Loucy (cell line): Measurements from ENCODE around the gene INVS.
"Not testable (repeated sequence)": the region's sequence is repeated elsewhere in the genome, so short reads cannot be mapped to it uniquely, and the experiment has no call there.

Experiments
- H2AFZ ChIP-seq: fragments of 200-600 bp; sonication (generic); 2 replicates; pipeline ENCODE4 v1.6.0; 2016; ENCODE audit warnings: antibody characterized with exemption, mild to moderate bottlenecking, low read length, moderate library complexity
- H3F3A ChIP-seq: fragments of 200-600 bp; 2 replicates; pipeline ENCODE4 v1.6.0; 2016; ENCODE audit warnings: antibody characterized with exemption, low read depth, mild to moderate bottlenecking
- H3K27me3 ChIP-seq: fragments of 200-600 bp; sonication (generic); 2 replicates; pipeline ENCODE4 v1.6.1; 2014; ENCODE audit warnings: low read length, mild to moderate bottlenecking; ENCODE audit not compliant: insufficient read depth, poor library complexity, severe bottlenecking
- H3K36me3 ChIP-seq: fragments of 200-600 bp; sonication (generic); 2 replicates; pipeline ENCODE4 v1.6.1; 2016; ENCODE audit warnings: low read length; ENCODE audit not compliant: insufficient read depth
- H3K4me1 ChIP-seq: fragments of 200-600 bp; sonication (generic); 2 replicates; pipeline ENCODE4 v1.5.1; 2014; ENCODE audit warnings: low read length, mild to moderate bottlenecking; ENCODE audit not compliant: insufficient read depth, poor library complexity, severe bottlenecking
- H3K4me2 ChIP-seq: fragments of 200-600 bp; sonication (generic); 2 replicates; pipeline ENCODE4 v1.6.0; 2014; ENCODE audit warnings: antibody characterized with exemption, low read length, low read depth, mild to moderate bottlenecking; ENCODE audit not compliant: poor library complexity, severe bottlenecking
- H3K4me3 ChIP-seq: fragments of 200-600 bp; sonication (generic); 2 replicates; pipeline ENCODE4 v1.5.1; 2014; ENCODE audit warnings: low read length, mild to moderate bottlenecking, mixed read lengths; ENCODE audit not compliant: poor library complexity, severe bottlenecking
- H3K79me2 ChIP-seq: fragments of 200-600 bp; sonication (generic); 2 replicates; pipeline ENCODE4 v1.6.1; 2014; ENCODE audit warnings: low read length; ENCODE audit not compliant: insufficient read depth
- H3K9ac ChIP-seq: fragments of 200-600 bp; sonication (generic); 2 replicates; pipeline ENCODE4 v1.6.0; 2014; ENCODE audit warnings: mild to moderate bottlenecking, low read depth, low read length, moderate library complexity; ENCODE audit not compliant: poor library complexity, severe bottlenecking
- H3K9me2 ChIP-seq: fragments of 200-600 bp; sonication (generic); replicated peaks from 2 replicates; pipeline ENCODE4 v1.6.1; 2016; ENCODE audit warnings: low read depth, low read length, mixed read lengths
- H3K9me3 ChIP-seq: fragments of 200-600 bp; sonication (generic); 2 replicates; pipeline ENCODE4 v1.6.1; 2014; ENCODE audit warnings: mild to moderate bottlenecking, antibody characterized with exemption, low read length, low read depth; ENCODE audit not compliant: insufficient read depth
- H4K20me1 ChIP-seq: fragments of 200-600 bp; sonication (generic); 2 replicates; pipeline ENCODE4 v1.6.0; 2014; ENCODE audit warnings: antibody characterized with exemption, low read length, mild to moderate bottlenecking; ENCODE audit not compliant: insufficient read depth, poor library complexity, severe bottlenecking
- EZH2phosphoT487 ChIP-seq: fragments of 200-600 bp; IDR thresholded peaks from 2 replicates; pipeline ENCODE4 v1.6.1; 2018; ENCODE audit warnings: antibody characterized with exemption, mild to moderate bottlenecking, moderate library complexity, borderline replicate concordance
- TF ChIP-seq, protein P1 (sequence below): fragments of 200-600 bp; sonication (generic); conservative IDR thresholded peaks from 2 replicates; pipeline ENCODE4 v1.5.1; 2014; ENCODE audit warnings: mild to moderate bottlenecking, antibody characterized with exemption, low read length

INVS gene

DNA sequence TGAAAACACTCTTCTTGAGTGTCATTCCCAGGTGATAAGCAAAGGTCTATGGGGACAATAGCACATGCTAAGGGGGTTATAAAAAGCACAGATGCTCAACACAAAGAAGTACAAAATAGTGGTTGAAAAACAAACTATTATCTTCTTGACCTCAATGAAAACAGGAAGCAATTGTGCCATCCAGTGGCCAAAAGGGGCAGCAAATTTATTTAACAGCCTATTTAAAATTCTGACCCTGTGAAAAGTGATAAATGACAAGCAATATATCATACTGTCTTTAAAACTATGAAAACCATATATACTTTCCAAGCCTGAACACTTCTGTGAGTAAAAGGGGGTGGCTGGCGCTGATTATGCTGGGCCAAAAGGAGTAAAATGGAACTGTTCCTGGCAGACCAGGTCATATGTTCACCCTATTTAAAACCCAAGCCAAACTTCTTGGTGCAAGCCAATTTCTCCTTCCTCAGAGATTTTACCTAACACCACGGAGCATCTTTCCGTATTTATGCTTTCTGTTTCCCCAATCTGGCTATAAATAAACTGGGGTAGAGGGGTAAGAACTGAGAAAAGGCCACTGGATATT lies 224.0 kb downstream of the INVS start:
- Histone ChIP-seq H2AFZ (no peak overlapping the region), H3K27me3 (no peaks in the 10 kb centered on the region), H3K9ac (no peak overlapping the region), H3K9me2 (no peaks in the 10 kb centered on the region), H4K20me1 (no peaks in the 10 kb centered on the region), H3F3A (no peaks in the 10 kb centered on the region), H3K79me2 (no peaks in the 10 kb centered on the region), H3K4me2 (no peak overlapping the region), H3K4me1 (no peaks in the 10 kb centered on the region), H3K36me3 (peaks cover 64% of the 10 kb centered on the region), H3K4me3 (no peak overlapping the region), H3K9me3 (no peaks in the 10 kb centered on the region)
- TF ChIP-seq EZH2phosphoT487 = no peak
- TF ChIP-seq, protein P1, sequence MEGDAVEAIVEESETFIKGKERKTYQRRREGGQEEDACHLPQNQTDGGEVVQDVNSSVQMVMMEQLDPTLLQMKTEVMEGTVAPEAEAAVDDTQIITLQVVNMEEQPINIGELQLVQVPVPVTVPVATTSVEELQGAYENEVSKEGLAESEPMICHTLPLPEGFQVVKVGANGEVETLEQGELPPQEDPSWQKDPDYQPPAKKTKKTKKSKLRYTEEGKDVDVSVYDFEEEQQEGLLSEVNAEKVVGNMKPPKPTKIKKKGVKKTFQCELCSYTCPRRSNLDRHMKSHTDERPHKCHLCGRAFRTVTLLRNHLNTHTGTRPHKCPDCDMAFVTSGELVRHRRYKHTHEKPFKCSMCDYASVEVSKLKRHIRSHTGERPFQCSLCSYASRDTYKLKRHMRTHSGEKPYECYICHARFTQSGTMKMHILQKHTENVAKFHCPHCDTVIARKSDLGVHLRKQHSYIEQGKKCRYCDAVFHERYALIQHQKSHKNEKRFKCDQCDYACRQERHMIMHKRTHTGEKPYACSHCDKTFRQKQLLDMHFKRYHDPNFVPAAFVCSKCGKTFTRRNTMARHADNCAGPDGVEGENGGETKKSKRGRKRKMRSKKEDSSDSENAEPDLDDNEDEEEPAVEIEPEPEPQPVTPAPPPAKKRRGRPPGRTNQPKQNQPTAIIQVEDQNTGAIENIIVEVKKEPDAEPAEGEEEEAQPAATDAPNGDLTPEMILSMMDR = peak; percentile 78

DNA sequence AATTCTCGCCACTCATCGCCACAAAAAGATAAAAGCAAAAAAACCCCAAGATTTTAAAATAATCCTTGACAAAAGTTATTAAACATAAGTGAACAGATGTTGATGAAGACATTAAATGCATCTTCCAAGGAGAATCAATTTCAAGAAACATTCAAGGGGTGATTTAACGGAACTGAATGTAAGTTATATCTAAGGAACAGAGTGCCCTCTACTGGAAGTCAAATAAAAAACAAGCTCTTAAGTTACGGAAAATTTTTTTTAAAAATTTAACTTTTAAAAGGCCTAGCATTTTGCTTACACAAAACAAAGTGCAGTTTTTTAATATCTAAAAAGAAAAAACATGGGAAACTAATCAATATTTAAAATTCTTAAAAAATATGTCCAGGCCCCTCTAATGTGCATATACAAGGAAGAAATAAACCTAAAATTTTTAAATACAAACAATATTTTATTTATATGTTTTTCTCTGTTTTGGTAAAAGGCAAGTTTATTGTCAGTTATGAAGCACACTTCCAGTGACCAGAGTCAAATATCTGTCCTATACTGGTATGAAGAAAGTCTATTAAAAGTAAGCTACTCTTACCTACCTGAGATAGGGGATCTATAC lies 225.7 kb downstream of the INVS start:
- H3K9me3 ChIP-seq = no peaks in the 10 kb centered on the region
- H3K9me2 ChIP-seq = no peaks in the 10 kb centered on the region
- no peaks in the 10 kb centered on the region for H3K27me3 ChIP-seq
- TF ChIP-seq, protein P1 = peak; percentile 68
- TF ChIP-seq EZH2phosphoT487 = no peak
- peaks cover 67% of the 10 kb centered on the region for H3K36me3 ChIP-seq
- H2AFZ ChIP-seq = no peak overlapping the region
- H3K4me1 ChIP-seq = no peaks in the 10 kb centered on the region
- no peaks in the 10 kb centered on the region for H3K79me2 ChIP-seq
- no peaks in the 10 kb centered on the region for H4K20me1 ChIP-seq
- no peak overlapping the region for H3K9ac ChIP-seq
- H3F3A ChIP-seq = no peaks in the 10 kb centered on the region
- H3K4me3 ChIP-seq = no peak overlapping the region
- no peak overlapping the region for H3K4me2 ChIP-seq

DNA sequence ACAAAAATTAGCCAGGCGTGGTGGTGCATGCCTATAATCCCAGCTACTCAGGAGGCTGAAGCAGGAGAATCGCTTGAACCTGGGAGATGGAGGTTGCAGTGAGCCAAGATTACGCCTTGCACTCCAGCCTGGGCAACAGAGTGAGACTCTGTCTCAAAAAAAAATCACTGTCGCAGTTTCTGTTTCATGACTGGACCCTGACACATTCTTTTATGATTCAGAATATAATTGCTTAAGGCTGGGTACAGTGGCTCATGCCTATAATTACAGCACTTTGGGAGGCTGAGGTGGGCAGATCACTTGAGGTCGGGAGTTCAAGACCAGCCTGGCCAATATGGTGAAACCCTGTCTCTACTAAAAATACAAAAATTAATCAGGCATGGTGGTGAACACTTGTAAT lies 239.7 kb downstream of the INVS start:
- Histone ChIP-seq H3K4me1 (peaks cover 17% of the 10 kb centered on the region), H3K79me2 (peaks cover 63% of the 10 kb centered on the region), H3K36me3 (peaks cover 23% of the 10 kb centered on the region; the same call in 1 of the 2 replicates), H4K20me1 (peaks cover 40% of the 10 kb centered on the region)
- H3F3A ChIP-seq, H3K9me3 ChIP-seq, H3K9ac ChIP-seq, H3K27me3 ChIP-seq, H3K4me3 ChIP-seq, H3K9me2 ChIP-seq, H3K4me2 ChIP-seq, H2AFZ ChIP-seq: not testable (repeated sequence)

DNA sequence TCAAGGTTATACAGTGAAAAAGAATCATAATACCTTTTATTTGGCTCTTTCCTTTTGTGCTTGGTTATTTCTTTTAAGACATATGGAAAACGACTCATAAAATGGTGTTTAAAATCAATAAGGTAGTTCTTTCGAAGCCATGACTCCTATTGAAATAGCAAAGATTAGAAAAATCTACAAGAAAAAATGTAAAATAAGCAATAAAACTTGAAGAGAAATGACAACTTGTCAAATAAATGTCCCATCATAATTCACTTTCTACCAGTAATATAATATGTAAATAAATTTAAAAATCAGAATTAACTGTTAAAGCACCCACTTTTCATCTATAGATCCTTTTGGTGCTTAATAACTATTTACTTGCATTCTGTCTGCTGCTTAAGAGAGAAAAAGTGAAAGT lies 241.2 kb downstream of the INVS start:
- H3K36me3 ChIP-seq = peaks cover 26% of the 10 kb centered on the region; the same call in 1 of the 2 replicates
- peaks cover 47% of the 10 kb centered on the region for H4K20me1 ChIP-seq
- no peak for TF ChIP-seq EZH2phosphoT487
- TF ChIP-seq, protein P1 = no peak
- H3K27me3 ChIP-seq = no peaks in the 10 kb centered on the region
- H3K79me2 ChIP-seq = peaks cover 77% of the 10 kb centered on the region
- no peak overlapping the region for H2AFZ ChIP-seq
- H3K4me2 ChIP-seq = peak overlapping the region; percentile 65
- H3F3A ChIP-seq = no peaks in the 10 kb centered on the region
- H3K4me3 ChIP-seq = no peak overlapping the region
- no peaks in the 10 kb centered on the region for H3K9me2 ChIP-seq
- no peaks in the 10 kb centered on the region for H3K9me3 ChIP-seq
- H3K9ac ChIP-seq = no peak overlapping the region
- H3K4me1 ChIP-seq = peaks cover 22% of the 10 kb centered on the region
